RWPE1 (cell line): Measurements from ENCODE around the gene PNPLA2.

ENCODE experiments used
- CTCF ChIA-PET: fragments of 350-600 bp; sonication (Branson Sonifier 250); formaldehyde crosslinking; extraction: SDS; loops from one replicate; lab custom pipeline; 2021; lab: Yijun Ruan, JAX
- POLR2A ChIA-PET: fragments of 400-600 bp; formaldehyde crosslinking; extraction: SDS; loops from one replicate; lab custom pipeline; 2020; ENCODE audit warnings: antibody characterized with exemption; ENCODE audit not compliant: low non-redundant PET; lab: Yijun Ruan, JAX
- DNase-seq: peaks from one replicate; pipeline ENCODE4 v3.0.0; 2012; ENCODE audit warnings: low spot score
- H3K27ac ChIP-seq: fragments of 450-650 bp; 2 replicates; pipeline ENCODE4 v1.5.1; 2017
- TF ChIP-seq, protein P1 (sequence below): fragments of 450-650 bp; conservative IDR thresholded peaks from 2 replicates; pipeline ENCODE4 v1.5.1; 2017; ENCODE audit warnings: low read depth, mild to moderate bottlenecking

PNPLA2 gene

DNA sequence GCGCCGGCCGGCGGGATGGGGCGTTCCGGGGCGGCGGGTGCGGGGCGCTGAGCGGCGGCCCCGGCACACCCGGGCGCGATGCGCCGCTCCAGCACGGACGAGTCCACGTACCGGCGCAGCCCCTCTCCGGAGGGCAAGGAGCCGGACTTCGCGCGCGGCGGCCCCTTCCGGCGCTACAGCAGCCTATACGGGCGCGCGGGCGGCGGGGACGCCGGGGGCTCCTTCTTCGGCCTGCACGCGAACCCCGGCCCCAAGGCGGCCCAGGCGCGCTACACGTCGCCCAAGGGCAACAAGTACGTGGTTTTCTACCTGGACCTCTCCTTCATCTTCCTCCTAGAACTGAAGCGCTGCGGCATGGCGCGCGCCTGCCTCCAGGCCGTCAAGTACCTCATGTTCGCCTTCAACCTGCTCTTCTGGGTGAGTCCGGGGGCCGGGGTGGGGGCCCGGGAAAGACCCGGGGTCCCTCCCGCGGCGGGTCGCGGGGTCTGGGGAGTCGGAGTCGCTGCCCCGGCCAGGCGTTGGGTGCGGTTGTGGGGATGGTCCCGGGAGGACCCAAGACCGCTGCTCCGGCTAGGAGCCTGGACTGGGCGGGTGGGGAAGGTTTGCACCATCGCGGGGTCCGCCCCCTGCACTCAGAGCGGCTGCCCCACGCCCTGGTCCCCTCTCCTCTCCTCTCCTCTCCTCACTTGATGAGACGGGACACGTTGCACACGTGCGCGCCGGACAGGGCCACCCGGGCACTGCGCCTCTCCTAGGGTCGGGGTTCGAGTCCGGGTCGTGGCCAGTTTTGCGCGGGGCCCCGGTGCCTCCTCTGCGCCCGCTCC is 31.4 kb downstream of the PNPLA2 start:
- POLR2A ChIA-PET = no interaction called here
- TF ChIP-seq, protein P1, sequence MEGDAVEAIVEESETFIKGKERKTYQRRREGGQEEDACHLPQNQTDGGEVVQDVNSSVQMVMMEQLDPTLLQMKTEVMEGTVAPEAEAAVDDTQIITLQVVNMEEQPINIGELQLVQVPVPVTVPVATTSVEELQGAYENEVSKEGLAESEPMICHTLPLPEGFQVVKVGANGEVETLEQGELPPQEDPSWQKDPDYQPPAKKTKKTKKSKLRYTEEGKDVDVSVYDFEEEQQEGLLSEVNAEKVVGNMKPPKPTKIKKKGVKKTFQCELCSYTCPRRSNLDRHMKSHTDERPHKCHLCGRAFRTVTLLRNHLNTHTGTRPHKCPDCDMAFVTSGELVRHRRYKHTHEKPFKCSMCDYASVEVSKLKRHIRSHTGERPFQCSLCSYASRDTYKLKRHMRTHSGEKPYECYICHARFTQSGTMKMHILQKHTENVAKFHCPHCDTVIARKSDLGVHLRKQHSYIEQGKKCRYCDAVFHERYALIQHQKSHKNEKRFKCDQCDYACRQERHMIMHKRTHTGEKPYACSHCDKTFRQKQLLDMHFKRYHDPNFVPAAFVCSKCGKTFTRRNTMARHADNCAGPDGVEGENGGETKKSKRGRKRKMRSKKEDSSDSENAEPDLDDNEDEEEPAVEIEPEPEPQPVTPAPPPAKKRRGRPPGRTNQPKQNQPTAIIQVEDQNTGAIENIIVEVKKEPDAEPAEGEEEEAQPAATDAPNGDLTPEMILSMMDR = no peak
- DNase-seq = no peak
- CTCF ChIA-PET = no interaction called here
- H3K27ac ChIP-seq = no peak overlapping the region

DNA sequence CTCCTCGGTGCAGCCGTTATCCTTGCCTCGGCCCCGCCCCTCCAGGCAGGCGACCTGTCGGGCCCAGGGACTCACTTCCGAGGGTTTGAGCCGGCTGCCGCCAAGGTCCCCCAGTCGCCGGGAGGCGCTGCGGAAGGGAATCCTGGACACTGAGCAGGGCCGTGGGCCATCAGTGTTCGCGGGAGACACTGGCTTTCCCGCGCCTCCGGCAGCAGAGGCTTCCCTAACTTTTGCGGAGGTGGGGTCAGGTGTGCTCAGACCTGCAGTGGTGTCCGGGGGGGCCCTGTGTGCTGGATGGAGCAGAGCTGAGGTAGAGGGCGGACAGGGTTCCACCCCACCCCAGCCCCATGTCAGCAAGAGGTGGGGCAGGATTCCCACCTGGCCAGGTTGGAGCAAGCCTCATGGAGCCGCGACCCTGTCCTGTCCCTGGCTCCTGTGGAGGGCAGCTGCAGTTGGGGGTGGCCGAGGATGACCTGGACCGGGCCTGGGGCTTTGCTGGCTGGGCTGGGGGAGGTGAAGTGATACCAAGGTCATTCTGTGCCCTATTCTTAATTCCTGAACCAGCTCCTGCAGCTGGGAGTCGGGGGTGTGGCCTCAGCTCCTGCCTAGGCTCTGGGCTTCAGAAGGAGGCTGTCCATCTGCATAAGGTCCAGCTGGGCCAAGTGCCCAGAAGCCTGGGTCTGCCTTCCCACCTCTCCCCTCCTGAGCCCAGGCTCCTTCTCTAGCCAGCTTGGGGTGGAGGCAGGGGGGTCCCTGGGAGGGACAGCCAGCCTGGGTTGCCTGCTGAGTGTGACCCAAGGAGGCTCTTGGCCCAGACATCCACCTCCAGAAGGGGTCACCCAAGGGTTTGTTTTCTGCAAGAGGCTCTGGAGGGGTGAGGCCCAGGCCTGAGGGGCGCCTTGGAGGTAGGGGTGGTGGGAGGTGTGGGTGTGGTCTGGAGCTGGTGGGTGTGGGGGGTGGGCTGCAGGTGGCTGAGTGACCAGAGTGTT is 32.4 kb downstream of the PNPLA2 start:
- TF ChIP-seq, protein P1 = no peak
- POLR2A ChIA-PET = no interaction called here
- no peak for DNase-seq
- CTCF ChIA-PET = no interaction called here
- peak overlapping the region; percentile 57 for H3K27ac ChIP-seq

DNA sequence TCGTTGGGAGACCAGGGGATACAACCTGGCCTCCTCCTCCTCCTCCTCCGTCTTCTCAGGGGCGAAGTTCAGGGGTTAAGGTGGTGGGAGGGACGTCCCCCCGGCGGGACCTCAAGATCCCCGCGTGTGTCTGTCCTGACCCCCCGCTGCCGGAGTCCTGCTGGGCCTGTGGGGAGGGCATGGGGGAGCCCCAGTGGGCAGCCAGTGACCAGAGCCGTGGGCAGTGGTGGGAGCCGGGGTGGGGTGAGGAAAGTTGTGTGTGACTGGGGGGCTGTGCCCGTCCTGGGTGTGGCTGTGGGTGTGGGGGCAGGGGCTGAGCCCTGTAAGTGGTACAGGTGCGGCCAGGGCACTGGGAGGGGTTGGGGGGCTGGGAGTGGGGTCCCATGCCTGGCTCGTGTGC is 34.0 kb downstream of the PNPLA2 start:
- TF ChIP-seq, protein P1 = no peak
- ChIA-PET POLR2A (no interaction called here), CTCF (no interaction called here)
- no peak for DNase-seq
- peak overlapping the region; percentile 57; the same call in 1 of the 2 replicates for H3K27ac ChIP-seq

DNA sequence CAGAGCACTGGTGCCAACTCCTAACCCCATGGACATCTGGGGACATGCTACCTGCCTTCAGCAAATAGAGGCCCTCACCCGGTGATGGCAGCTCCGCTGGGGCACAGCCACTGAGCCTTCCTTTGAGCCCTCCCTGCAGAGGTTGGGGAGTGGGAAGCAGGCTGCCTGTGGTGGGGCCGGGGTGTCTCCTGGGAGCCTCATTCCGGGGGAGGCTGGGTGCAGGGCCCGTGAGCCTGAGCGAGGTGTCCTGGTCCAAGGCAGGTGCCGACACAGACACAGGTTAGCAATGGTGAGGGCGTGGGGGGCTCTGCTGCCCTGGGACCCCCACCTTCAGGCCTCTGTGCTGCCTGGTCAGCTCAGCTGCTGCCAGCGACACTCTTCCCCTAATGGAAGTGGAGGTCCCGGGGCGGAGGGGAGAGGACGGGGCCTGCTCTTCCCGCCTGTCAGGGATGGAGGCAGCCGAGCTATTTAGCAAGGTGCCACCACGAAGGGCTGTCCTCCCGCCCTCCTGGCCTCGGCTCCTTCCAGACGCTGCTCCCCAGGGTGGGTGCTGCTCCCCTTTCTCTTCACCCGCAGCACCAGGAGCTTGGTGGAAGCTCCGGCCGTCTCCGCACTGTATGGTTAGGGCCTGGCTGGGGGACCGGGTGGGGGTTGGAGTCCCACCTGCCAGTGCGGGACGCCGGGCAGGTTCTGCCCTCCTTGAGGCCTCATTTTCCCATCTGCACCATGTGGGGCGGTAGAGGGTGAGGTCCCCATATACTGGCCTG is 35.2 kb downstream of the PNPLA2 start:
- TF ChIP-seq, protein P1 = no peak
- H3K27ac ChIP-seq = peak overlapping the region; percentile 57
- ChIA-PET POLR2A (no interaction called here), CTCF (no interaction called here)
- no peak for DNase-seq

DNA sequence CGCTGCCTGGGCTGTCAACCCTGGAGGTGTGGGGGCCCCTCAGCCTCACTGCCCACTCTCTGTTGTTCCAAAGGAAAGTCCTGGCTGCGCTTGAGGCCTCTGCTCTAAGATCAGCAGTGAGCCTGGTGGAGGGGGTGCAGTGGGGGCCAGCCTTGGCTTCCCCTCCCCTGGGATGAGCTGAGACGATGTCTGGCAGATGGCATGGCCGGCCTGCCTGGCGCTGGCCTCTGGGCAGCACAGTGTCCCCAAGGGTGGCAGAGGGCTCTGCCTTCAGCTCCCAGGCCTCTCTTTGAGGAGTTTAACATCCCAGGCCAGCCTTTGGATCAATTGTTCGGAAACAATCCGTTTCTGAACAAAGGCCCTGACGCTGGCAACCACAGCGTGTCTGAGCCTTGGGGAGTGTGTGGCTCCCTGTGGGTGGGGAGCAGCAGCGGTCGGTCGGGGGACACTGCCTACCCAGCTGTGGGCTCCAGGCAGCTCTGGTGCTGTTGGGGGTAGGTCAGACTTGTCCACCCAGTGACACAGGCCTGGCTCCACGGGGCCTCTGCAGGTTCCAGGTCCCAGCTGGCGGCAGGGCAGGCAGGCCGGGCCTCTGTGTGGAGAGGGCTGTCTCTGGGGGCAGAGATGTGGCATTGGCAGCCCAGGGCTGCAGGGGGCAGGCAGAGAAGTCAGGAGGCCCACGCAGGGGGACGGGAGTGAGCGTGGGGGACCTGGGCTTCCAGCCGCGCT is 36.1 kb downstream of the PNPLA2 start:
- CTCF ChIA-PET = no interaction called here
- DNase-seq = no peak
- peak overlapping the region; percentile 57 for H3K27ac ChIP-seq
- TF ChIP-seq, protein P1 = no peak
- POLR2A ChIA-PET = no interaction called here
